HL-60/S4 (cell line): ENCODE results near the gene KLHL29.

Experiments
- in situ Hi-C: fragments of 300-500 bp; cut with MboI; formaldehyde crosslinking; loops from 2 replicates; pipeline ENCODE4 v1.14.3; 2022; ENCODE audit warnings: low sequenced_read_pairs

KLHL29 gene

DNA sequence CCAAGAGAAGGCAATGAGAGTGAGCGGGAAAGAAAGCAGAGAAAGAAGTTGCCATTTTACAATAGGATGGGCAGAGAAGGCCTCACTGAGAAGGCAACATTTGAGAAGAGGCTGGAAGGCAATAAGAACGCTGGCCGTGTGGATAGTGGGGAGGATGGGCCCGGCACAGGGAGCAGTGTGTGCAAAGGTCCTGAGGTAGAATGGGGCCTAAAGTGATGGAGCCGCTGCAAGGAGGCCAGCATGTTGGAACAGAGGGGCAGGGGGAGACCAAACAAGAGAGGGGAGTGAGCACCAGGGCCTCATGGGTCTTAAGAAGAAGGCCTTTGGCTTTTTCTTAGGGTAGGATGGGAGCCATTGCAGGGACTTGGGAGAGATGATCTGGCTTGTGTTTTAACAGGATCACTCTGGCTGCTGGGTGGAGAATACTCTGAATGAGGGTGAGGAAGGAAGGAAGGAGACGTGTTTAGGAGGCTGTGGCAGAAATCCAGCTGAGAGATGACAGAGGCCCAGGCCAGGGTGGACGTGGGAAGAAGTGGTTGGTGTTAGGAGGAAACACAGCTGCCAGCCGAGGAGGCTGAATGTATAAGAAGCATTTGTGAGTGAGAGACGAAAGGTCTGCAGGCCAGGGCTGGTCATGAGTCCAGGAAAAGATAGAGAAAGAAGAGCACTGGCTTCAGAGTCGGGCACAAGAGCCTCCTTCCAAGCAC lies 159.8 kb downstream of the KLHL29 start:
- in situ Hi-C loops: no loop called here

DNA sequence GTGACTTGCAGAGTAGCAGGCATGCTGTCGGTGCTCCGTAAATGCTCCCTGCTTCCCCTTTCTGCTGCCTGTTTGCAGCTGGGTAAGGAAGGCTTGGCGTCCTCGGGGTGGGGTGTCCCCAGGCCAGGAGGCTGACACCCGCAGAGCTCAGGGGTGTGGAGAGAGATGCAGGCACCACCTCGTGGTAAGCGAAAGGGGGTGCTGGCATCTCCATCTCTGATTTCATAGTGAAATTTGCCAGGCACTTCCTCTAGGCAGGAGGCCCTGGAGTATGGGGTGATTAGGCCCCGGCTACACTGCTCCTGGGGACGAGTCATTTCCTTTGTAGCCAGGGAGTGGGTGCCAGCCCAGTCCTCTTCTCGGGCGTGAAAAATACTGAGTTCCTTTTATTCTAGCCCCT lies 160.4 kb downstream of the KLHL29 start:
- in situ Hi-C loops: no loop called here

DNA sequence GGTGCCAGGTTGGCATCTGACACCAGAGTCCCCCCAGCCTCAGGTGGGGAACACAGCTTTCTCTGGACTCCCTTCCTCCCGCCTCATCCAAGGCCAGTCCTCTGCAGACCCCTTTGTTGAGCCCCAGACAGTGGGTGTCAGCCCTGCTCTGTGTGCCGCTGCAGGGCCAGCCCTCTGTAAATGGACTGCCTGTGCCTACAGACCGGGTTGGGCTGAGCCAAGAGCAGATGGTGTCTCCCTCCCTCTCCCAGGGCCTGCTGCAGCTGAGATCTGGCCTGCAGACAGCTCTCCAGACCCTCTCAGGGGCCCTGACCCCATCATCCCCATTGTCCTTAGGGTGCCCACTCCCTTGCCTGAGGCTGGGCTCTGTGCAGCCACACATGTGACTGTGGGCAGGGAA lies 160.8 kb downstream of the KLHL29 start:
- in situ Hi-C loops: no loop called here

DNA sequence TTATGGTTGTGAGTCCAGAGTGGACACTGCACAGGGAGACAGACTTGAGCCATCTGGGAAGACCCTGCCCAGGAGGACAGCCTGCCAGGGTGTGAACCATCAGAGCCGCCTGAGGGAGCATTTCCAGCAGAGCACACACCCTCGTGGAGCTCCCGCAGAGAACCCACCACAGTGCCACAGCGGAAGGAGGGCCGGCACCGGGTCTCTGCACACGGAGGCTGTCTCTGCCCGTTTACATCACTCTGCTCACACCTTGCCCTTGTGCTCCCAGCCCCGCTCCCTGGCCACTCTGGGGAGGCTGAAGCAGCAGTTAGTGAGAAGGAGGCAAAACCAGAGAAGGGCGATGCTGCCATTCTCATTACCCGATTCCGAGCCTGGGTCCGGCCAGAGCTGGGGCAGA lies 161.9 kb downstream of the KLHL29 start:
- in situ Hi-C loops: no loop called here

DNA sequence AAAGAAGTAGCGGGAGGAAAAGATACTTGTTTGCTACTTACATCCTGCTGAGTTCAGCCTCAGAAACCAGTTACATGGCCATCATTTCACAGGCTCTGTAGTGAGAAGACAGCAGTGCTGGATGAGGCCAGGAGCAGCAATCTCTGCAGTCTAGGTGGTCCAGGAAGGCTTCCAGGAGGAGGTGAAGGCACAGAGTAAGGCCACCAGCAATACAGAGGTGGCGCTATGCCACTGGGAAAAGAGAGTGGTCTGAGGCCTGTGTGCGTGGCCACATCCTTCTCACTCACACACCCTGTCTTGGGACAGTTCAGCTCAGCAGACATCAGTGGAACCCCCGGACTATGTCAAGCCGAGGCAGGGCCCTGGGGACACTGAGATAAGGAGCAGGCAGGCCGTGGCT lies 162.7 kb downstream of the KLHL29 start:
- in situ Hi-C loops: no loop called here

DNA sequence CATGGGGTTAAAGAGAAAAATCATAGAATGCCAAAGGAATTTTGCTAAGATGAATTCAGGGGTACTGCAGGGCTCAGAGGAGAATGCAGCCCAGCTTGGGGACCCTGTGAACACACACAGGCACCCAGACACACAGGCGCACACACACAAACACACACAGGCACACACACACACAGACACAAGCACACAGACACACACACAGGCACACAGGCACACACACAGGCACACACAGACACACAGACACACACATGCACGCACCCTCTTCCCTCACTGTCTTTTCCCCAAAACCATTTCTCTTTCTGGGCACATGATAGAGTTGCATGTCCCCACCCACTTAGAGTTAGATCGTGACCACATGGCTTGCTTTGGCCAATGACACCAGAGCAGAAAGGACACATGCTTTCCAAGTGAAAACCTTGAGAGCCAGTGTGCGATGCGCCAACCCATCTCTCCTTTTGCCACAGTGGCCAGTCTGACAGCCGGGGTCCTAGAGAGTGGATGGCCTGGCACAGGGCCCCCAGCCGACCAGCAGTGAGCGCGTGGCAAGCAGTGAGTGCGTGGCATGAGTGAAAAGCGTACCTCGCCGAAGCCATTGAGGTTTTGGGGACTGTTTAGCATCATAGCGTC lies 163.3 kb downstream of the KLHL29 start:
- in situ Hi-C loops: no loop called here

DNA sequence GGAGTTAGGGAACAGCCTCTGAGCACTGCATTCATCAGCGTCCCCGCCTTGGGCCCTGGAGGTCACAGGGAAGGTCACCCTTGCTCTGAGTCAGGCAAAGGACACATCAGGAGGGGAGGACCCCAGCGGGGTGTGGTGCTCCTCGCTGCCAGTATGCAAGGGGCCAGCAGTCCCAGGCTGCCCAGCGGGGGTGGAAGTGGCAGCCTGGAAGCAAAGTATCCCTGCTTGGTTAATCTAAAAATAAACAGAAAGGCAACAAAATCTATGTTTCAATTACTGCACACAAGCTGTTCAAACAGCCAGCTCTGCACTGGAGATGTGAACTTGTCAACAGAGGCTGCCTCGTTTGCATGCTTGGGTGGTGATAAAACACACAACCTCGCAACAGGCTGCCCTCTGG lies 164.1 kb downstream of the KLHL29 start:
- in situ Hi-C loops: no loop called here

DNA sequence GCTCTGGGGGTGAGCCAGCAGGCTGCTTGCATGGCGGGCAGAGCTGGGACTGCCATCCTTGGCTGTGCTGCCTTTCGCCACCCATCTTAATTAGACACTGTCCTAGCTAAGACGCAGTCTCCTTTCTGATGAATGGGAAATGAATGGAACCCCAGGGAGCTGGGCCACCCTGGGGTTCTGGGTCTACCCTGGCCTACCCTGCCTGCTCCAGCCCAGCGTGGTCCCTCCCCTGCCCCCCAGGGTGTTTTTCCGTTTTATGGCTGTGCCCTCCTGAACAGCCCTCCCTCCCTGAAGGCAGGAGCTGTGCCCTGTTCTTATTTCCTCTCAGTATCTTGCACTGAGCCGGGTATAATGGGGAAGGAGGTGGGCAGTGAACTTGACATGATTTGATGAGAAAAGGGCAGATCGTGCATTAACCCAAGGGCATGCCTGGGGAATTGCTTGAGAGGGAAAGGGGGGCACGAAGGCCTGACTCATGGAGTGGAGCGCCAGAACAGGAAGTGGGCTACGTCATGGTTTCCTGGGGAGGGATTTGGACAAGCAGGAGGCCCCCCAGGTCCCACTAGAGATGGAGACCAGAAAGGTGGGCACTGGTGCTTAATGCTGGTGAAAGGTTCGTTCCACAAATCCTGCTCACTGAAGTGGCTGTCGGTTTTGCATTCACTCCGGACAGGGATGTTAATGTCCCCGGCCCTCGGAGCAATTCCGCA lies 165.0 kb downstream of the KLHL29 start:
- in situ Hi-C loops: no loop called here

DNA sequence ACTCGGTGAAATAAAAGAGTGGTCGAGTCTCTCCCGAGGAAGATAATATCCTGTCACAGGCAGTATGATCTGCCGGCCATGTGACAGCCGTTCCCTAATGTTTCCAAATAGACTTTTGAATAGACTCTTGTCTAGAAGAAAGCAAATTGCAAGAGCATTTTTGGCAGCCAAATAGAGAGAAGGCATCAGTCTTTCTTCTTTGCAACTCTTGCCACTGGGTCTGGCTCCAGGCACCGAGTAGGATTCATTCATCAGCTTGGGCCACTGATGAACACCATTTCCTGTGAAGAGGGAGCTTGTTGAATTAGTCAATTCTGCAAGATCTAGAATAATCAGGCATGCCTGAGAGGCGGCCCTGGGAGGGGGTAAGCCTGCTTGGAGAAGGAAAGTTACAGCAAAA lies 165.6 kb downstream of the KLHL29 start:
- in situ Hi-C loops: no loop called here

DNA sequence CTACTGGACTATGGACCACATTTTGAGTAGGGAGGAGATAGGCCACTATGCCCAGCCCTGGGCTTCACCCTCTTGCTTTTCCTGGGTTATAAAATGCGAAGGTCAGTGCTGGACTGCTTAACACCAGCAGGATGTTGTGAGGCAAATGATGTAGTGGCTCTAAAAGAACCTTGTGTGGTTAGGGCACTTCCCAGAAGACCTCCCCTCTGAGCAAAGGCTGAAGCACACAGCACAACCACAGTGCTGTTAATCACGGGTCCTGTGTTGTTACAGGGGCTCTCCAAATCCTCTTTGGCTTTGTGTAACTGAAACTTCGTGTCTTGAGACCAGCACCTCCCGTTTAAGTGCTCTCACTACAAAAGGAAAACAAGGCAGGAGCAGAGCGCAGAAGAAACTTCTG lies 166.9 kb downstream of the KLHL29 start:
- in situ Hi-C loops: no loop called here

DNA sequence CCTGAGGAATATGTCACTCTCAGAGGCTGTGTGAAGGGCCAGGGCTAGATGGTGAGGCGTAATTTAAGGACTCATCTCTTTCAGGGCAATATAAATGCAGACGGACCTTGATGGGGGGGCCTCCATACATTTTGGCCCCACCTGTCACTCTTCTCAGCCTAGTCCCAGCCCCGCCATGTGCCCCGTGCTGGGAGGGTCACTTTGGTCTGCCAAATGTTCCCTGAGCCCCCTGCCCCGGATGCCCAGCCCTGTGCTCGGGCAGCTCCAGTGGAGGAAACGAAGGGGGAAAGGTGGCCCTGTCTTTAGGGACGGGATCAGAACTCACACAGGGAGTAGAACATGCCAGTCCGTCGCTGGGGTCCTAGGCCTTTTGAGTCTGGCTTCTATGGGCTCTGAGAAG lies 168.6 kb downstream of the KLHL29 start:
- in situ Hi-C loops: no loop called here

DNA sequence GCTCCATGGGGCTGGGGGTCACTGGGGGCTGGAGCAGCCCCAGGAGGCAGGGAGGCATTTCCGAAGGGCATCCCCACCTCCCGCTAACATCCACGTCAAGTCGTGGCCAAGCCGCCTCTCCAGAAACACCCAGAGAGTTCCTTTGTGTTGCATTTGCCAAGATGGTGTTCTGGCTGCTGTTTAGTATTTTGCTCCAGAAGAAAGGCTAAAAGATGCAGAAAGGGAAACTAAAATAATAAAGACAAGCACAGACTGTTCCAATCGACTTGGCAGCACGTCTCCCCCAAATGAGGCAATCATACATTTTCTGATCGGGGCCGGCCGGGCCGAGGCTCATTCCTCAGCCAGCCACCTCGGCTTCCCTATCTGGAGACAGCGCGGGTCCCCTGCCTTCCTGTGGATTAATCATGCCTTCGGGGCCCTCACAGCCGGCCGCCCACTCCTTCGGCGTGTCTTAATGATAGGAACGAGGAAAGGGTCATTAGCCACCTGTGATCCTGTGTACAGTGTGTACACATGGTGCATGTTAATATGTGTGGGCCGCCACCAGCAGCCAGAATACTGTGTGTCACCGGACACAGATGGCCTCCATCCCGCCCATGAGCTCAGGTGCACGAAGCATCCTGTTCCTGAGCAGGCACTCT lies 169.2 kb downstream of the KLHL29 start:
- in situ Hi-C loops: no loop called here

DNA sequence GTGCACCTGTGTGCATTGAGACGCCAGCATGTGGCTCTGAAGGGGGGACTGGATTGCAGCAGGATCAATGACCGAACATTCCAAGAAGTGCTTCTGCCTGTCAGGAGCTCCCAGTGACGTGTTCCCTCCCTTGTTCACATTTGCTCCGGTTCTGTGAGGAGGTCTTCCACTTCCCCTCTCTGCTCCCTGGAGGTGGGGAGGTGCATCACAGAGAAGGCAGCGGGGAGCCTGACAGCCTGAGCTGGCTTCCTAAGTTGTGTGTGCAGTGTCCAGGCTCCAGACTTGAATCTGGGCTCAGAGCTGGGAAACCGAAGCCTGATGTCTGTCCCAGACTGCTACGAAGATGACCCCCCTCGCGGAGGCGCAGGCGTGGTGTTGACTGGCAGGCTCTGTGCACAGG lies 171.0 kb downstream of the KLHL29 start:
- in situ Hi-C loops: no loop called here

DNA sequence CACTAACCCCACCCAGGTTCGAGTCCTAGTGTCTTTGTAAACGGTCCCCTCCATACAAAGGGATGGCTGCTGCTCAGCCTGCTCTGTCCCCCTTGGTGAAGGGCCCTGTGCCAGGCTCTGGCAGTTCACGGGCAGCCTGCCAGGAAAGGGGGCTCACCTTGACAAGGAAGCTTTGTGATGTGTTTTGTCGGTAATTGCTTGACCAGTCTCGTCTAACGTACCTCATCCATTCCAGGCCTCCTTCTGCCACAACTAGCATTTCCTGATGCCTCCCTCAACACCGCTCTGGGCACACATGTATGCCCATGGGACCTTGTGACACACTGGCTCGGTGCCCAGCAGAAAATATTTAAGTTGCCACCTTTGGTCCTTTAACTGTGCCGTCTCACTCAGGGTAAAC lies 171.9 kb downstream of the KLHL29 start:
- in situ Hi-C loops: no loop called here

DNA sequence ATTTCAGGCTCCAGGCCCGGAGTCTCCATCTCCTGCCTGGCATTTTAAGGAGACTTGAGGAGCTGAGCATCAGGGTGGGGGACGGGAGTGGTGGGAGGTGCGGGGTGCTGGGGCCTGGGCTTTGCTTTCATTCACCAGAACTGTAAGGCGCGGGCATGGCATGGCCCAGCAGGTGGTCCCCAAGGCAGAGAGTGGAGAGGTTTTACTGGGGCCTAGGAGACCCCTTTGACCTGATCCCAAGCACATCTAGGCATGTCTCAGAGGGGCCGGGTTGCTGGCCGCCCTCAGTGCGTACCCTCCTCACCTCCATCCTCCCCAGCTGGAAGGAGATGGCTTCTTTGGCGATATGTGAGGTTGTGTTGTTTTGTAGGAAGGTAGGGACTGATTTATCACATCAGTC lies 172.5 kb downstream of the KLHL29 start:
- in situ Hi-C loops: no loop called here

DNA sequence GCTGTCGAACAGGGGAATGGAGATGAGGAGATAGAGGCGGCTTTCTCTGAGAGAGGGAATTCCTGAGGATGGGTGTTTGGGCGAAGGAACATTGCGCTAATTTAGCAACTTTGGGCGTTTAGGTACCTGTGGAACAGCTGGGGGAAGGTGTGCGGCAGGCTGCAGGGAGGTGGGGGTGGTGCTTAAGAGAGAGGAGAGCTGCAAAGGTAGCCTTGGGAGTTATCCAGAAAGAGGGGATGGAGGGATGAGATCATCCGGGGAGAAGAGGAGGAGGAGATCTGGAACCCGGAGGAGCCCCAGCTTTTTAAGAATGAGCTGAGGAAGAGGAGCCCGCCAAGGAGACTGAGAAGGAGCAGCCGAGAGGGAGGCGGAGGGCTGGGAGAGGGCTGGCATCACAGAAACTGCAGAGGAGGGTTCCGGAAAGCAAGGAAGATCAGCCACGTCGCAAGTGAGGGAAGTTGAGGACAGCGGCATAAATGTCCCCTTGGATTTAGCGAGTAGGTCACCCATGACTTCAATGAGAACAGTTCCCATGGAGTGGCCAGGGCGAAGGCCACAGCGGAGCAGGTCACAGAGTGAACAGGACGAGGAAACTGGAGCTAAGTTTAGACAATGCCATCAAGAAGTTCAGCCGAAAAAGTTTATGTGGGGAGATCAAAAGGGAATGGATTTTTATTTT lies 174.7 kb downstream of the KLHL29 start:
- in situ Hi-C loops: no loop called here

DNA sequence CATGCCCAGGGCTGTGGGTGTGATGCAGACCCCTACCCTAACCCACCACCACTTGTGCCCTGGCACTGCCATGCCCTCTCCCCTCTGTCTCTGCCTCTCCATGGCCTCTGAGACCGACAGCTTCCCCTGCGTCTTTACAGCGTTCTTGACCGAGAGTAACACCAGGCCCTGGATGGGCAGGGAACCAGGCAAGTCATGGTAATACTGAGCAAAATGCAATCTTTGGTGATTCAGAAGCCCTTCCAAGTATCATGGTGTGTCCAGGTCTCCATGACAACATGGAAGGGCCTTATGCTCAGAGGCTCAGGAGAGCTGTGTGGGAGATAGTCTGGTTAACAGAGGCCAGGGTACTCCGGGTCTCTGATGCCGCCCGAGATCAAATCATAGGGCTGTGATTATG lies 176.1 kb downstream of the KLHL29 start:
- in situ Hi-C loops: no loop called here

DNA sequence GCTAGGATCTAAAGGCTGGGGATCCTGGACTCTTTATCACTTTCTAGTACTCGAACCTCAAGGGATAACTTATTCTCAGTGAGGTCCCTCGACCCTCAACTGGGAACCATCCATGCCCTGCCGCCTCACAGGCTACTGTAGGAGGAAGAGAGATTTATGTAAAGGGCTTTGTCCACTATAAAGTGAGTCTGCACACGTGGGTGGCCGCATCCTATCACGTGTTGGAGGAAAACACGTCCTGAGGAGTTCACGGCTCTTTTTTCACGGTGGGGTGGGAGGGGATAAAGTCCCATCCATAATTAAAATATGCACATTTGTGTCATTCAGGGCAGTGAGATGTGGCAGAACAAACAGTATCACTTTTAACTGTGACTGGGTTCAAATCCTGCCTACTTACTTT lies 176.6 kb downstream of the KLHL29 start:
- in situ Hi-C loops: no loop called here

DNA sequence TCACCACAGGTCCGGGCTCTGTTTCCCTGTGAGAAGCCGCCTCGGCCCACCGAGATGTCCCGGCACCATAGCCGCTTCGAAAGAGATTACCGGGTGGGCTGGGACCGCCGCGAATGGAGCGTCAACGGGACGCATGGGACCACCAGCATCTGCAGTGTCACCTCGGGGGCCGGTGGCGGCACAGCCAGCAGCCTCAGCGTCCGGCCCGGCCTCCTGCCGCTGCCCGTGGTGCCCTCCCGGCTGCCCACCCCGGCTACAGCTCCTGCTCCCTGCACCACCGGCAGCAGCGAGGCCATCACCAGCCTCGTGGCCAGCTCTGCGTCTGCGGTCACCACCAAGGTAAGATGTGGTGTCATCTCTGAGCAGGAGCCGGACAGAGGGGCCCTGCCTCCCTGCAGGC lies 177.2 kb downstream of the KLHL29 start:
- in situ Hi-C loops: no loop called here

DNA sequence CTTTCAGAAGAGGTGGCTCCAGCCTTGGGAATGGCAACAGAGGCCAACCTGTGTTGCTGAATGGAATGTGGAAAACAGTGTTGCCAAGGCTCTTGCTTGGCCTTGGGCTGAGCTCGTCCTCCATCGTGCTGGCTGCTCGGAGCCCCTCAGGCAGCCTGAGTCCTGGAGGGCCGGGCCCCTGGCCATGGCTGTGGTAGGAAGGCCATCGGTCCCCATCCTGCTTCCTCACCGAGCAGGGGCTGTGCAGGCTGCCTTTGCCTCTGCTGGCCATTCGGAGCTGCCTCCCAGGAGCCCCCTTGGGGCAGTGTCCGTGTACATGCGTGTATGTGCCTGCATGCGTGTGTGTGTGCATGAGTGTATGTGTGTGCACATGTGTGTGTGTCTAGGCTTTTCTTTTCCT lies 178.2 kb downstream of the KLHL29 start:
- in situ Hi-C loops: no loop called here
